Trophoblast cell (in vitro differentiated cells and primary cell): ENCODE measurements around the gene CD69.
A peak's percentile ranks its signal among the peaks of the same experiment; 100 is the strongest.

ENCODE experiments used
- DNase-seq, 2 donors: peaks; one replicate each; pipeline ENCODE4 v3.0.0-alpha.2; 2016
- H2AFZ ChIP-seq: 2 replicates; pipeline ENCODE4 v1.6.1; 2013; ENCODE audit warnings: low read length, moderate library complexity, mild to moderate bottlenecking; ENCODE audit not compliant: insufficient read depth, poor library complexity
- H2AK5ac ChIP-seq: 2 replicates; pipeline ENCODE4 v1.6.1; 2013; ENCODE audit warnings: mild to moderate bottlenecking, low read length
- H2BK120ac ChIP-seq: 2 replicates; pipeline ENCODE4 v1.6.1; 2013; ENCODE audit warnings: low read length, mild to moderate bottlenecking, moderate library complexity; ENCODE audit not compliant: insufficient read depth, poor library complexity
- H2BK12ac ChIP-seq: 2 replicates; pipeline ENCODE4 v1.6.1; 2013; ENCODE audit warnings: mild to moderate bottlenecking, low read length, moderate library complexity
- H2BK5ac ChIP-seq: 2 replicates; pipeline ENCODE4 v1.6.1; 2013; ENCODE audit warnings: low read length, low read depth, moderate library complexity, mild to moderate bottlenecking; ENCODE audit not compliant: poor library complexity
- H3K14ac ChIP-seq: 2 replicates; pipeline ENCODE4 v1.6.1; 2013; ENCODE audit warnings: mild to moderate bottlenecking, low read length
- H3K18ac ChIP-seq: 2 replicates; pipeline ENCODE4 v1.6.1; 2013; ENCODE audit warnings: mild to moderate bottlenecking, low read length
- H3K23ac ChIP-seq: 2 replicates; pipeline ENCODE4 v1.6.1; 2013; ENCODE audit warnings: low read length
- H3K27ac ChIP-seq: 2 replicates; pipeline ENCODE4 v1.5.1; 2013; ENCODE audit warnings: low read depth, mild to moderate bottlenecking, inconsistent platforms, low read length, moderate library complexity
- H3K27me3 ChIP-seq: 2 replicates; pipeline ENCODE4 v1.6.1; 2013; ENCODE audit warnings: inconsistent platforms, mild to moderate bottlenecking, low read length, moderate library complexity; ENCODE audit not compliant: insufficient read depth
- H3K36me3 ChIP-seq, 2 experiments: 1 replicate in 1 of 2; 2 replicates in 1 of 2; pipeline ENCODE4 v1.6.1; 2013; ENCODE audit warnings: low read length in 2 of 2, mild to moderate bottlenecking in 2 of 2, moderate library complexity in 1 of 2; ENCODE audit not compliant: insufficient read depth in 2 of 2, control insufficient read depth in 1 of 2
- H3K4ac ChIP-seq: 2 replicates; pipeline ENCODE4 v1.6.1; 2013; ENCODE audit warnings: low read depth, mild to moderate bottlenecking, low read length, moderate library complexity
- H3K4me1 ChIP-seq, 2 experiments: 1 replicate in 1 of 2; 2 replicates in 1 of 2; pipeline ENCODE4 v1.6.1; 2013; ENCODE audit warnings: low read length in 2 of 2, mild to moderate bottlenecking in 2 of 2, moderate library complexity in 1 of 2; ENCODE audit not compliant: insufficient read depth in 2 of 2, control insufficient read depth in 1 of 2
- H3K4me2 ChIP-seq: 2 replicates; pipeline ENCODE4 v1.6.1; 2013; ENCODE audit warnings: inconsistent platforms, mild to moderate bottlenecking, low read length, moderate library complexity
- H3K4me3 ChIP-seq: 2 replicates; pipeline ENCODE4 v1.5.1; 2013; ENCODE audit warnings: mild to moderate bottlenecking, low read depth, low read length, inconsistent platforms
- H3K79me1 ChIP-seq: one replicate; pipeline ENCODE4 v1.6.1; 2013; ENCODE audit warnings: low read length
- H3K79me2 ChIP-seq: 2 replicates; pipeline ENCODE4 v1.6.1; 2013; ENCODE audit warnings: low read length, mild to moderate bottlenecking; ENCODE audit not compliant: control insufficient read depth, insufficient read depth, poor library complexity
- H3K9ac ChIP-seq: 2 replicates; pipeline ENCODE4 v1.6.1; 2013; ENCODE audit warnings: mild to moderate bottlenecking, low read length
- H3K9me3 ChIP-seq: 2 replicates; pipeline ENCODE4 v1.6.1; 2013; ENCODE audit warnings: low read depth, mild to moderate bottlenecking, control low read depth, inconsistent platforms, low read length; ENCODE audit not compliant: insufficient read depth
- H4K12ac ChIP-seq: 2 replicates; pipeline ENCODE4 v1.6.1; 2013; ENCODE audit warnings: low read depth, mild to moderate bottlenecking, low read length, moderate library complexity
- H4K8ac ChIP-seq: 2 replicates; pipeline ENCODE4 v1.6.1; 2013; ENCODE audit warnings: low read depth, mild to moderate bottlenecking, low read length, moderate library complexity
- H4K91ac ChIP-seq: one replicate; pipeline ENCODE4 v1.6.1; 2013; ENCODE audit warnings: low read depth, mild to moderate bottlenecking, low read length, moderate library complexity
- WGBS: extraction: QIAGEN DNeasy Blood & Tissue Kit; methylation state at CpG from one replicate; pipeline ENCODE4 v1.1.7; 2013; ENCODE audit warnings: missing lambda C conversion rate; ENCODE audit not compliant: insufficient read length, insufficient coverage; ENCODE audit errors: extremely low coverage; 5-methylcytosine and 5-hydroxymethylcytosine counted together

Gene CD69

GRCh38 chr12:9762369-9762768 is 1.7 kb upstream of the CD69 start:
- Histone ChIP-seq H3K4me1 (no peaks in the 10 kb centered on the region), H2AK5ac (no peak overlapping the region), H3K27me3 (no peaks in the 10 kb centered on the region), H3K79me1 (no peaks in the 10 kb centered on the region), H3K14ac (no peak overlapping the region), H3K36me3 (no peaks in the 10 kb centered on the region), H3K18ac (no peak overlapping the region), H3K9me3 (no peaks in the 10 kb centered on the region), H3K4me2 (no peak overlapping the region), H4K12ac (no peak overlapping the region), H2BK12ac (no peak overlapping the region), H3K79me2 (no peaks in the 10 kb centered on the region), H2AFZ (no peak overlapping the region), H3K27ac (no peak overlapping the region), H2BK120ac (no peak overlapping the region), H3K4ac (no peak overlapping the region), H3K9ac (no peak overlapping the region), H3K23ac (no peak overlapping the region), H2BK5ac (no peak overlapping the region), H3K4me3 (no peak overlapping the region), H4K91ac (no peak overlapping the region), H4K8ac (no peak overlapping the region)
- no peak for DNase-seq
- 100% methylated on average over 1 of the region's 5 CpGs for WGBS

GRCh38 chr12:9761419-9761781 is 699 bp upstream of the CD69 start:
- Histone ChIP-seq H3K9me3 (no peaks in the 10 kb centered on the region), H4K12ac (no peak overlapping the region), H3K79me1 (no peaks in the 10 kb centered on the region), H3K4me2 (no peak overlapping the region), H2AFZ (no peak overlapping the region), H3K9ac (no peak overlapping the region), H3K18ac (no peak overlapping the region), H2BK120ac (no peak overlapping the region), H3K4ac (no peak overlapping the region), H3K27ac (no peak overlapping the region), H2BK12ac (no peak overlapping the region), H3K14ac (no peak overlapping the region), H4K8ac (no peak overlapping the region), H3K79me2 (no peaks in the 10 kb centered on the region), H2AK5ac (no peak overlapping the region), H2BK5ac (no peak overlapping the region), H3K4me1 (no peaks in the 10 kb centered on the region), H3K36me3 (no peaks in the 10 kb centered on the region), H4K91ac (no peak overlapping the region), H3K27me3 (no peaks in the 10 kb centered on the region), H3K23ac (no peak overlapping the region), H3K4me3 (no peak overlapping the region)
- peak in 1 of 2 donors; percentile 21 for DNase-seq
- WGBS: no CpG with 5 or more reads among the region's 4 CpGs

- H4K8ac ChIP-seq: no peak overlapping the region
- H2BK120ac ChIP-seq: no peak overlapping the region
- no peaks in the 10 kb centered on the region for H3K79me1 ChIP-seq
- H3K4me2 ChIP-seq: no peak overlapping the region
- H3K9me3 ChIP-seq: no peaks in the 10 kb centered on the region
- H3K4me3 ChIP-seq: no peak overlapping the region
- H3K4me1 ChIP-seq: no peaks in the 10 kb centered on the region
- no peaks in the 10 kb centered on the region for H3K79me2 ChIP-seq
- no peak overlapping the region for H2AFZ ChIP-seq
- H3K27me3 ChIP-seq: no peaks in the 10 kb centered on the region
- no CpG with 5 or more reads among the region's 1 CpG for WGBS
- H2AK5ac ChIP-seq: no peak overlapping the region
- H3K36me3 ChIP-seq: no peaks in the 10 kb centered on the region
- H4K12ac ChIP-seq: no peak overlapping the region
- no peak for DNase-seq
- H3K23ac ChIP-seq: no peak overlapping the region
- H3K27ac ChIP-seq: no peak overlapping the region
- no peak overlapping the region for H3K9ac ChIP-seq
- no peak overlapping the region for H3K14ac ChIP-seq
- no peak overlapping the region for H2BK5ac ChIP-seq
- no peak overlapping the region for H3K4ac ChIP-seq
- no peak overlapping the region for H4K91ac ChIP-seq
- no peak overlapping the region for H2BK12ac ChIP-seq
- no peak overlapping the region for H3K18ac ChIP-seq
Measured at GRCh38 chr12:9760120-9760519, 581 bp downstream of the CD69 start.

- H3K79me1 ChIP-seq: no peaks in the 10 kb centered on the region
- no peak overlapping the region for H4K8ac ChIP-seq
- H3K79me2 ChIP-seq: no peaks in the 10 kb centered on the region
- H3K4me3 ChIP-seq: no peak overlapping the region
- no peak overlapping the region for H3K18ac ChIP-seq
- H3K4ac ChIP-seq: no peak overlapping the region
- H3K9ac ChIP-seq: no peak overlapping the region
- no peak overlapping the region for H2BK120ac ChIP-seq
- no peak overlapping the region for H3K27ac ChIP-seq
- H3K36me3 ChIP-seq: no peaks in the 10 kb centered on the region
- H3K4me1 ChIP-seq: no peaks in the 10 kb centered on the region
- WGBS: no CpG with 5 or more reads among the region's 1 CpG
- no peak for DNase-seq
- H4K12ac ChIP-seq: no peak overlapping the region
- H3K9me3 ChIP-seq: no peaks in the 10 kb centered on the region
- H3K27me3 ChIP-seq: no peaks in the 10 kb centered on the region
- no peak overlapping the region for H3K14ac ChIP-seq
- H2AFZ ChIP-seq: no peak overlapping the region
- no peak overlapping the region for H3K4me2 ChIP-seq
- no peak overlapping the region for H4K91ac ChIP-seq
- no peak overlapping the region for H3K23ac ChIP-seq
- H2BK5ac ChIP-seq: no peak overlapping the region
- no peak overlapping the region for H2AK5ac ChIP-seq
- no peak overlapping the region for H2BK12ac ChIP-seq
Measured at GRCh38 chr12:9759694-9760093, 1.0 kb downstream of the CD69 start.
